HepG2 (cell line): ENCODE results near the gene METAP2. TPM values are rescaled to one million over a fixed set of nuclear protein-coding genes. Genes with fewer than 3 reads are reported as not detected.
A peak's percentile ranks its signal among the peaks of the same experiment; 100 is the strongest.

ENCODE experiments used
- AGO2 ChIP-seq: fragments of 200-400 bp; formaldehyde crosslinking; optimal IDR thresholded peaks from 2 replicates; pipeline ENCODE3; 2017; ENCODE audit warnings: mild to moderate bottlenecking, low read depth, low read length, moderate library complexity
- ARID5B ChIP-seq: IDR thresholded peaks from 2 replicates; pipeline ENCODE4 v1.4.0; 2020; ENCODE audit warnings: mild to moderate bottlenecking, missing genetic modification reagents
- ATF7-NPFF ChIP-seq: sonication (generic); formaldehyde crosslinking; IDR thresholded peaks from 2 replicates; pipeline ENCODE4 v1.8.1; 2023; ENCODE audit warnings: mild to moderate bottlenecking, low read depth, missing genetic modification reagents, moderate library complexity
- ATRX ChIP-seq: sonication (generic); formaldehyde crosslinking; IDR thresholded peaks from 2 replicates; pipeline ENCODE4 v1.4.0; 2020; ENCODE audit warnings: missing genetic modification reagents, borderline replicate concordance
- CBX2 ChIP-seq, 2 experiments: fragments of 200-600 bp in 1 of 2; sonication (generic); formaldehyde crosslinking in 1 of 2; IDR thresholded peaks; 2 replicates each; pipeline versions ENCODE4 v1.7.0 to v1.8.1; 2018 to 2022; ENCODE audit warnings: low read depth in 2 of 2, low read length in 1 of 2, mild to moderate bottlenecking in 1 of 2, missing genetic modification reagents in 1 of 2
- CEBPG ChIP-seq: IDR thresholded peaks from 2 replicates; pipeline ENCODE4 v1.6.1; 2016
- EP300 ChIP-seq, 3 experiments: sonication (generic) in 1 of 3; formaldehyde crosslinking in 1 of 3; IDR thresholded peaks; 2 replicates each; pipeline versions ENCODE4 v1.5.1 to v1.6.1; 2011 to 2020; ENCODE audit warnings: low read depth in 2 of 3, low read length in 2 of 3, borderline replicate concordance in 1 of 3, improper control_type of control experiment in 1 of 3, mild to moderate bottlenecking in 1 of 3, missing genetic modification reagents in 1 of 3, moderate library complexity in 1 of 3
- ERF ChIP-seq: IDR thresholded peaks from 2 replicates; pipeline ENCODE4 v1.6.1; 2018; ENCODE audit warnings: missing biosample characterization, missing genetic modification reagents
- GTF3A ChIP-seq: sonication (generic); formaldehyde crosslinking; conservative IDR thresholded peaks from 2 replicates; pipeline ENCODE4 v1.4.0; 2020; ENCODE audit warnings: mild to moderate bottlenecking, missing genetic modification reagents
- HNRNPL ChIP-seq: fragments of 200-400 bp; formaldehyde crosslinking; IDR thresholded peaks from 2 replicates; pipeline ENCODE4 v1.6.1; 2017; ENCODE audit warnings: mild to moderate bottlenecking, low read depth, low read length
- IRX3 ChIP-seq: sonication (generic); formaldehyde crosslinking; IDR thresholded peaks from 2 replicates; pipeline ENCODE4 v1.8.1; 2023; ENCODE audit warnings: mild to moderate bottlenecking, low read depth, missing genetic modification reagents, borderline replicate concordance
- KLF15 ChIP-seq: sonication (generic); formaldehyde crosslinking; IDR thresholded peaks from 2 replicates; pipeline ENCODE4 v1.8.1; 2023; ENCODE audit warnings: borderline replicate concordance, mild to moderate bottlenecking, inconsistent platforms, missing genetic modification reagents, mixed read lengths
- MAX ChIP-seq: IDR thresholded peaks from 2 replicates; pipeline ENCODE4 v1.6.1; 2012; ENCODE audit warnings: inconsistent platforms
- SMAD3 ChIP-seq: sonication (generic); formaldehyde crosslinking; IDR thresholded peaks from 2 replicates; pipeline ENCODE4 v1.4.0; 2020; ENCODE audit warnings: missing genetic modification reagents
- TBL1XR1 ChIP-seq: fragments of 150-350 bp; IDR thresholded peaks from 2 replicates; pipeline ENCODE4 v1.6.1; 2014; ENCODE audit warnings: borderline replicate concordance, low read length; ENCODE audit not compliant: partially characterized antibody
- ZMAT5 ChIP-seq: sonication (generic); formaldehyde crosslinking; IDR thresholded peaks from 2 replicates; pipeline ENCODE4 v1.5.0; 2020; ENCODE audit warnings: mild to moderate bottlenecking, low read depth, missing genetic modification reagents, borderline replicate concordance
- ZNF180 ChIP-seq: sonication (generic); formaldehyde crosslinking; IDR thresholded peaks from 2 replicates; pipeline ENCODE4 v1.4.0; 2020; ENCODE audit warnings: low read depth, missing genetic modification reagents, borderline replicate concordance
- ZNF280D ChIP-seq: sonication (generic); formaldehyde crosslinking; IDR thresholded peaks from 2 replicates; pipeline ENCODE4 v1.5.1; 2020; ENCODE audit warnings: mild to moderate bottlenecking, missing genetic modification reagents
- ZNF841 ChIP-seq: sonication (generic); formaldehyde crosslinking; IDR thresholded peaks from 2 replicates; pipeline ENCODE4 v1.8.1; 2023; ENCODE audit warnings: missing genetic modification reagents, borderline replicate concordance
- ZSCAN25 ChIP-seq: sonication (generic); formaldehyde crosslinking; IDR thresholded peaks from 2 replicates; pipeline ENCODE4 v1.8.0; 2022; ENCODE audit warnings: mild to moderate bottlenecking, missing genetic modification reagents
- polyA plus RNA-seq, 8 experiments: library from polyadenylated mRNA; depleted of rRNA in 3 of 8; stranded (reverse) in 7 of 8; unstranded in 1 of 8; fragments of >200 nt; fragmentation: Illumina TruSeq in 4 of 8; extraction: Trizol in 4 of 8; gene quantifications; 2 replicates each; pipeline versions ENCODE4 v1.2.1 to v1.2.3, GENCODE V29; 2011 to 2016; ENCODE audit warnings: low read depth in 4 of 8, missing spikeins in 1 of 8, mixed read lengths in 1 of 8; ENCODE audit not compliant: insufficient read depth in 1 of 8
- total RNA-seq, 5 experiments: library from RNA; depleted of rRNA; stranded (reverse); fragments of >200 nt; fragmentation: Illumina TruSeq; extraction: Trizol; gene quantifications; 2 replicates each; pipeline ENCODE4 v1.2.3, GENCODE V29; 2016; ENCODE audit warnings: low read depth in 1 of 5

METAP2 gene
- total and polyA plus RNA-seq, 2 of the 13 experiments (the other 11 are each of a cell fraction or from before 2014, with no cell fraction given): 67.8 to 131 TPM

GRCh38 chr12:95473884-95474659 lies at the start of gene METAP2 (continued):
- TF ChIP-seq KLF15 (CRISPR knock-in tag): peak; percentile 57; the same call in 1 of the 2 replicates
- no peak for TF ChIP-seq TBL1XR1
- no peak for TF ChIP-seq ATRX (CRISPR knock-in tag)
- TF ChIP-seq SMAD3 (CRISPR knock-in tag): no peak; the same call in 1 of the 2 replicates
- peak; percentile 91 for TF ChIP-seq MAX
- TF ChIP-seq ZNF841: no peak
- TF ChIP-seq GTF3A (CRISPR knock-in tag): no peak
- TF ChIP-seq ZSCAN25 (CRISPR knock-in tag): peak; percentile 55; the same call in 1 of the 2 replicates
- peak; percentile 41; the same call in 1 of the 2 replicates for TF ChIP-seq CEBPG (CRISPR knock-in tag)
- TF ChIP-seq ERF (CRISPR knock-in tag): peak; percentile 90
- TF ChIP-seq IRX3 (CRISPR knock-in tag): peak; percentile 55; the same call in 1 of the 2 replicates
- 0 out of 2 replicates have a peak, but pooled peaks have one; percentile 59 for TF ChIP-seq HNRNPL
- peak; percentile 90; the same call in 1 of the 2 replicates for TF ChIP-seq ATF7-NPFF
- peak; percentile 56 for TF ChIP-seq AGO2
- TF ChIP-seq ZMAT5 (CRISPR knock-in tag): no peak
- TF ChIP-seq EP300 (IDR thresholded peaks at IDR 0.05; ENCODE audit: low read depth in 2 of 2, low read length in 2 of 2): no peak; a peak in 1 of 4 replicates
- TF ChIP-seq EP300 (CRISPR knock-in tag; IDR thresholded peaks at IDR 0.05; ENCODE audit: borderline replicate concordance): peak; percentile 67
- peak; percentile 57 for TF ChIP-seq ZNF280D (CRISPR knock-in tag)
- TF ChIP-seq ARID5B (CRISPR knock-in tag): peak; percentile 79
- no peak for TF ChIP-seq ZNF180 (CRISPR knock-in tag)
- no peak for TF ChIP-seq CBX2 (IDR thresholded peaks at IDR 0.05; ENCODE audit: low read depth, low read length)
- TF ChIP-seq CBX2 (CRISPR knock-in tag; IDR thresholded peaks at IDR 0.05; ENCODE audit: low read depth): peak; percentile 24; the same call in 1 of the 2 replicates
